ENCODE results near the gene CSNK1D. TPM values are rescaled to one million over a fixed set of nuclear protein-coding genes. Genes with fewer than 3 reads are reported as not detected.

CSNK1D gene
- total RNA-seq, 1 experiment from 2014 or later = 196 TPM

GRCh38 chr17:82282239-82283207, 9.0 kb upstream of the CSNK1D start:
- DNase-seq = no peak
- no peak for TF ChIP-seq CTCF (IDR thresholded peaks at IDR 0.05; ENCODE audit: insufficient read depth in 1 of 2, low read depth in 1 of 2, low read length in 1 of 2, severe bottlenecking in 1 of 2, unreplicated experiment in 1 of 2)
- H3K36me3 Mint-ChIP-seq (ENCODE audit: insufficient read depth, unreplicated experiment) = peaks cover 20% of the 10 kb centered on the region
- H3K27me3 Mint-ChIP-seq (ENCODE audit: insufficient read depth, unreplicated experiment) = no peaks in the 10 kb centered on the region
- no peaks in the 10 kb centered on the region for H3K9me3 Mint-ChIP-seq (ENCODE audit: unreplicated experiment)
- H3K27ac Mint-ChIP-seq (ENCODE audit: unreplicated experiment) = no peak overlapping the region
- H3K4me1 ChIP-seq = peaks cover 18% of the 10 kb centered on the region
- no peak overlapping the region for H3K4me3 ChIP-seq (ENCODE audit: low read depth, low read length)
- no peak overlapping the region for H3K4me3 Mint-ChIP-seq (ENCODE audit: unreplicated experiment)
- BruUV-seq (replicated peaks) = no TSS peak
- H3K9me3 ChIP-seq = no peaks in the 10 kb centered on the region
- H3K36me3 ChIP-seq (ENCODE audit: control insufficient read depth, insufficient read depth, low read length) = no peaks in the 10 kb centered on the region
- CTCF ChIA-PET = no interaction called here
- POLR2A ChIA-PET = no interaction called here
- H3K27me3 ChIP-seq (replicated peaks; ENCODE audit: control insufficient read depth, insufficient read depth, low read length) = no peaks in the 10 kb centered on the region
- H3K4me1 Mint-ChIP-seq (ENCODE audit: low read depth, unreplicated experiment) = peaks cover 23% of the 10 kb centered on the region
- intact Hi-C loops (cut with micrococcal nuclease; ENCODE audit: unreplicated experiment) = no loop called here

GRCh38 chr17:82281502-82282238, 8.2 kb upstream of the CSNK1D start:
- no peak for TF ChIP-seq CTCF (IDR thresholded peaks at IDR 0.05; ENCODE audit: insufficient read depth in 1 of 2, low read depth in 1 of 2, low read length in 1 of 2, severe bottlenecking in 1 of 2, unreplicated experiment in 1 of 2)
- no peak overlapping the region for H3K4me3 ChIP-seq (ENCODE audit: low read depth, low read length)
- intact Hi-C loops (cut with micrococcal nuclease; ENCODE audit: unreplicated experiment) = no loop called here
- peaks cover 24% of the 10 kb centered on the region for H3K4me1 ChIP-seq
- H3K36me3 ChIP-seq (ENCODE audit: control insufficient read depth, insufficient read depth, low read length) = no peaks in the 10 kb centered on the region
- H3K27ac Mint-ChIP-seq (ENCODE audit: unreplicated experiment) = peak overlapping the region; percentile 29
- peaks cover 20% of the 10 kb centered on the region for H3K36me3 Mint-ChIP-seq (ENCODE audit: insufficient read depth, unreplicated experiment)
- BruUV-seq (replicated peaks) = no TSS peak
- DNase-seq = no peak
- no peak overlapping the region for H3K4me3 Mint-ChIP-seq (ENCODE audit: unreplicated experiment)
- no peaks in the 10 kb centered on the region for H3K27me3 ChIP-seq (replicated peaks; ENCODE audit: control insufficient read depth, insufficient read depth, low read length)
- peaks cover 30% of the 10 kb centered on the region for H3K4me1 Mint-ChIP-seq (ENCODE audit: low read depth, unreplicated experiment)
- H3K9me3 ChIP-seq = no peaks in the 10 kb centered on the region
- CTCF ChIA-PET = interaction anchor here (1.0 kb wide), 1 partner anchor 15 kb away, joined by 3 read pairs; no protein-coding TSS in a partner anchor
- H3K9me3 Mint-ChIP-seq (ENCODE audit: unreplicated experiment) = no peaks in the 10 kb centered on the region
- POLR2A ChIA-PET = no interaction called here
- H3K27me3 Mint-ChIP-seq (ENCODE audit: insufficient read depth, unreplicated experiment) = no peaks in the 10 kb centered on the region

GRCh38 chr17:82281076-82281475, 7.6 kb upstream of the CSNK1D start:
- intact Hi-C loops (cut with micrococcal nuclease; ENCODE audit: unreplicated experiment) = no loop called here
- peak overlapping the region; percentile 29 for H3K27ac Mint-ChIP-seq (ENCODE audit: unreplicated experiment)
- H3K9me3 Mint-ChIP-seq (ENCODE audit: unreplicated experiment) = no peaks in the 10 kb centered on the region
- Histone ChIP-seq H3K9me3 (no peaks in the 10 kb centered on the region), H3K4me1 (peaks cover 25% of the 10 kb centered on the region), H3K36me3 (ENCODE audit: control insufficient read depth, insufficient read depth, low read length) (no peaks in the 10 kb centered on the region), H3K27me3 (replicated peaks; ENCODE audit: control insufficient read depth, insufficient read depth, low read length) (no peaks in the 10 kb centered on the region), H3K4me3 (ENCODE audit: low read depth, low read length) (no peak overlapping the region)
- TF ChIP-seq CTCF (IDR thresholded peaks at IDR 0.05; ENCODE audit: insufficient read depth in 1 of 2, low read depth in 1 of 2, low read length in 1 of 2, severe bottlenecking in 1 of 2, unreplicated experiment in 1 of 2) = no peak
- ChIA-PET CTCF (interaction anchor here (1.0 kb wide), 1 partner anchor 16 kb away, joined by 3 read pairs; no protein-coding TSS in a partner anchor), POLR2A (no interaction called here)
- H3K4me3 Mint-ChIP-seq (ENCODE audit: unreplicated experiment) = no peak overlapping the region
- no peaks in the 10 kb centered on the region for H3K27me3 Mint-ChIP-seq (ENCODE audit: insufficient read depth, unreplicated experiment)
- H3K4me1 Mint-ChIP-seq (ENCODE audit: low read depth, unreplicated experiment) = peaks cover 30% of the 10 kb centered on the region
- H3K36me3 Mint-ChIP-seq (ENCODE audit: insufficient read depth, unreplicated experiment) = peaks cover 20% of the 10 kb centered on the region
- no TSS peak for BruUV-seq (replicated peaks)
- DNase-seq = no peak

Data from Caco-2 (cell line).